ENCODE data around the gene ETV4.

ETV4 gene

DNA sequence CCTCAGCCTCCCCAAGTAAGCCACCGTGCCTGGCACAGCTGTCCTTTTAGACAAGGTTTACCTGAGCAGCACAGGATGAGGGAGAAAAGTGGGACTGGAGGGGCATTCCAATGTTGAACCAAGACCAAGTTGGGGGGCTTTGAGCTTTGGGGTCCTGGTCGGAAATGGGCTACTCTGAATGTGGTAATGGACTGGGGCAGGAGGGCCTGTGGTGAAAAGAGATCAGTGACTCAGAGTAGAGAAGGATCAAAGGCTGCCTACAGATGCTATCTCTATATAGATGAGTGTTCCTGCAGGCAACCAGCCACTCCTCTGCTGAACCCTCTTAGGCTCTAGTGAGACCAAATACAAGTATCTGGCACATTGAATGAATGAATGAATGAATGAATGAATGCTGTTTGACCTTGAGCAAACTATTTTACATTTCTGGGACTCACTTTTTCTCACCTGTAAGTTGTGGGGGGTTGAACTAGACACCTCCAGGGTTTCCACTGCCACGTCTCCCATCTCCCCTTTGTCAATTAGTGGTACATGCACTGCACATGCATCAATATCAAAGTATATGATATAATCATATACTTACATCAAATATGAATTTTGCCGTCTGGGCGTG lies 26.3 kb upstream of the ETV4 start:
- no peak for DNase-seq

DNA sequence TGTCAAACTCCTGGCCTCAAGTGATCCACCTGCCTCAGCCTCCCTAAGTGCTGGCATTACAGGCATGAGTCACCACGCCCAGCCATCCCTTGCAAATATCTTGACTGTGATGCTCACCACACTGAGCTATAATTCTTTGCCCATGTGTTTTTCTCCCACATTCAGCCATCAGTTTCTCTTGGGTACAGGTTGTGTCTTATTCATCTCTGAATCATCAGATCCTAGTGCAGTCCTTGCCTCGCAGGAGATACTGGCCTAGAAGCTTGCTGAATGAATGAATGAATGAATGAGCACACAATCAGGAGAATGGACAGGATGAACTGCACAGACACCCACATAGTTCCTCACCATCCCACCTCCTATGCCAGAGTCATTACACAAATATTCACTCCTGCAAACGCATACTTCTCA lies 24.4 kb upstream of the ETV4 start:
- DNase-seq = no peak

DNA sequence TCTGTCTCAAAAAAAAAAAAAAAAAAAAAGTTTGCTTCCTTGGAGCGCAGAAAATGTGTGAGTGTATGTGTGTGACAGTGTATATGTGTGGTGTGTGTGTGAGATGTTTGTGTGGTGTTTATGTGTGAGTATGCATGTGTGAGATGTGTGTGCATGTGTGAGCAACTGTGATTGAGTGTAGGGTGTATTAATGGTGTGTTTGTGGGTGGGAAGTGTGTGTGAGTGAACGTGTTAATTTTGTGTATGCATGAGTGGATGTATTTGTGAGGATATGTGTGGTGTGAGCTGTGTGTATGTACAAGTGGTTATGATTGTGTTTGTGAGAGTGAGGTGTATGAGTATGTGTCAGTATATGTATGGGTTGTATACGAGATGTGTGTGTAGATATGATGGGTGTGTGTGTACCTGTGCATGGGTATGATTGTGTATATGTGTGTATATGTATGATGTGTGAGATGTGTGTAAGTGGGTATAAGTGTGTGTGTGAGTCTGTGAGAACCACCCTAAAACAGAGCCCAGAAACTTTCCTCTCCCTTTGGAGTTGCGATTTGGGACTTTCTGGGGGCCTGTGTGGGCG lies 22.5 kb upstream of the ETV4 start:
- no peak for DNase-seq

DNA sequence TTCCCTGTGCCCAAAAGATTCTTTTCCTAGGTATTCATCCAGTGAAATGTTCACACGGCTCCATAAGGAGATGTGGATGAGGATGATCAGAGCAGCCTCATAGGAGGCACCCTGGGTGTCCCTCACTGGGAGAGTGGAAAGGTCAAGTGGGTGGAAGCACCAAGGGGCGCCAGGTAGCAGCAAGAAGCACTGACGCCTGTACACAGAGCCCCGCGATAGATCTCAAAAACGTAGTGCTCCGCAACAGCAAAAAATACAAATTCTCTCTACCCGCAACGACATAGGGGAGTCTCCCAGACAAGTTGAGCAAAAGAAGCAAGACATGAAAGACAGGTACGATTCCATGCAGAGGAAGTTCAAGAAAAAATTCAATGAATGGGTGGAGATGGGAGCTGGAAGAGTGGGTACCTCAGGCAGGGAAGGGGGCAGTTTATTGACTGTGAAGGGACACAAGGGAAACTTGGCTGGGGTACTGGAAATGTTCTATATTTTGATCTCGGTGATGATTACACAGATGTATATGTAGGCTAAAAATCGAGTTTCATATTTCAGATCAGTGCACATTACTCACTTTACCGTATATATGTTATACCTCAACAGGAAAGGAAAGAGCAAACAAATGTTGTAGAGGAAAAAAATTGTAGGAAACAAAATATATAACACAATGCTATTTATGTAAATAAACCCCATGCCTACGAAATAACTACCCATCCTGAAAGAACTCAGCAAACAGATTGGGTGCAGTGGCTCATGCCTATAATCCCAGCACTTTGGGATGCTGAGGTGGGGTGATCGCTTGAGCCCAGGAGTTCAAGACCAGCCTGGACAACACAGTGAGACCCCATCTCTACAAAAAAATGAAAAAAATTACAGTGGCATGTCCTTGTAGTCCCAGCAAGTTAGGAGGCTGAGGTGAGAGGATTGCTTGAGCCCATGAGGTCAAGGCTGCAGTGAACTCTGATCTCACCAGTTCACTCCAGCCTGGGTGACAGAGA lies 17.8 kb upstream of the ETV4 start:
- DNase-seq = no peak

DNA sequence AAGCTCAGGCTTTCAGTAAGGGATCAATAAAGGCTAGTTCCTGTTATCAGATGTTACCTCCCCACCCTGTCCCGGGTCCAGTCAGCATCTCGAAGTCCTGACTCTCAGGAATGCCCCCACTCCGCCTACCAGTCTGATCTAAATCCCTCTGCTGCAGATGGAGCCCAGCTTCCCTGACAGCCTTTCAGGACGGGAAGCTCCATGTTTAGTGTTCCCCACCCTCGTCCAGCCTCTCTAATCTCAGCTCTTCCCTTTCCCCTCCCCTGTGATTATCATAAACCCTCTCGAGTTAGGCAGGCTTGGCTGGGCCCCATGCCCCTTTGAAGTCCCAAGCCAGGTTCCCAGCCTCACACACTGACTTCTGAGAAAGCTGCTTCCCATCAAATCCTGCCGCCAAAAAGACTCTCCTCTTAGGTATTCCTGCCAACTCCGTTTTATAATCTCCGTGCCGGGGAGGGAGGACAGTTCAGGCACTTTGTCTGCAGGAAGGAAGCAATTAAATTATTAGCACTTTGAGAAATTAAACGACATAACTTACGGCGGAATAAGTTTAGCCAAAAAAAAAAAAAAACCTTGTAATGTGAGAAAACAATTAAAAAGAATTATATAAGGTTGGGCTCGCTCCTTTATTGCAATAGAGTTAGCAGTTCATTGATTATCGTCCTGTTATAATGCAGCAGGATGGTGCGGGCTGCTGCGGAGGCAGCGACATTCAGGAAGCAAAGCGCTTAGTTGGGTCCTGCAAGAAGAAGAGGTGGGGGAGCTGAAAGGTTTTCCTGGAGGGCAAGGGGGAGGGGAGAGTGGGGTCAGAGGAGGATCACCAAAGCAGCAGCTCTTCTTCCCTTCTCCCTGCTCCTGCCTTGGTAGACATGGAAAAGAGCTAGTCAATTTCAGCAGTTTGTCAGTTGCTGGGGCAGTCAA lies 16.8 kb upstream of the ETV4 start:
- no peak for DNase-seq

DNA sequence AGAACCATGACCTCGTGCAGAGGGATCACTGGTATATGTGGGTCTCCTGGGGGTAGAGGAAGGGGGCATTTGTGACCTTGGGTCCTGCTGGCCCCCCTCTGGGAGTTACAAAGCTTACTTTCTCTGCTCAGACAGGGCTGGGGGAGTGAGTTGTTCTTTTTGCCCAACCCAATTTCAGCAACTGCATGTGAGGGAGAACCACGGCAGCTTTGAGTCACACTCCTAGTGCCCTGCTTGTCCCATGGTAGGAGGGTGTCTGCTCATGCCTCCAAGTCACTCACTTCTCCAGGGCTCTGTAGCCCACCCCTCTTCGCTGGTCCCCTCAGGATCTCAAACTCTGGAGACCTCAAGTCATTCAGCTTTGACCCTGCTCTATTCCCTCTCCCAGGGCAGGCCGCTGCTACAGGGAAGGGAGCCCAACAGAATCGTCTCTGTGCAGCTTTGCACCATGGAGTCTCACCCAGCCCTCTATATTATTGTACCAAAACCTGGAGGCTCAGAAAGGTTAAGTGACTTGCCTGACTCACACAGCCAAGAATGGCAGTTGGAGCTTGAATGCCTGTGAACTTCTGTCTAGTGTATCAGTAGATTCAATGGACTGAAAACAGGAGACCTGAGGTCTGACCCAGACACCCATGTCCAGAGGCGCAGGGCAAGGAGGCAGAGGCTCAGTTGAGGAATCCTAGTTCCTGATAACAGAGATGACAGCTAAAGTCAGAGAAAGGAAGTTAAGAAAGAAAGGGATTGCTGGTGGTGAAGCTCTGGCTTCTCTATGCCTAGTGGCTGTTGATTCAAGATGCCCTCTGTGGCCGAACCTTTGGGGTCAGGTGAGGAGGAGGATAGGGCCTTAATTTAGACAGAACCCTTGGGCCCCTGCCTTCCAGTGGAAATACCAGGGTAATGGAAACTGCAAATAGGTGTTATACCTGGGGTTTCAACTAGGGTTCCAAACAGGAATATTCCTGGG lies 14.6 kb upstream of the ETV4 start:
- no peak for DNase-seq

DNA sequence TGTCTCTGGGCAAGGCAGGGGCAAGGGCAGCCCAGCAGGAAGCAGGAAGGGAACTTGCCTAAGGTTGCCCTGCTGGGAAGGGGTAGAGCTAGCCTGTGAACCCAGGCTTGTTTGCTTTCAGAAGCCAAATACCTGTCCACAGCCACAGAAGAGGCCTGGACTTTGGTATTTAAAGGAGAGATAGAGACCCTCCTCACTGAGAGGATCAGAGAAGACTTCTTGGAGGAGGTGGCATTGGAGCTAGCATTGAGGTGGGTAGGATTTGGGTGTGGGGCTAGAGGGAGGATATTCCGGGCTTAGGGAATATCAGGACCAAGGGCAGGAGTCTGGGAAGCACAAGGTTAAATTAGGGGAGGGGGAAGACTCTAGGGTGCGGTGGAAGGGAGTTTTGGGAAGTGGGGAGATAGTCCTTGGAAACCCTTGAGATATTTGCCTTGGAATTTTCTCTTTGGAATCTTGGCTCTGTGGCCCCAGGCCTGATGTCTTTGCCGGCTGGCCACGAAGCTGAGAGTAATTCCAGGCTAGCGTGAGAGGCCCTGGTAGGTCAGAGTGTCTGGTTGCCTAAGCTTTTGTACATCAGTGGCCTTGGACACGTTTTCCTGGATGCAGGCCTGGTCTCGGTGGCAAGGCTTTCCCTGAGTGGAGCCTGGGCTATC lies 13.1 kb upstream of the ETV4 start:
- no peak for DNase-seq

DNA sequence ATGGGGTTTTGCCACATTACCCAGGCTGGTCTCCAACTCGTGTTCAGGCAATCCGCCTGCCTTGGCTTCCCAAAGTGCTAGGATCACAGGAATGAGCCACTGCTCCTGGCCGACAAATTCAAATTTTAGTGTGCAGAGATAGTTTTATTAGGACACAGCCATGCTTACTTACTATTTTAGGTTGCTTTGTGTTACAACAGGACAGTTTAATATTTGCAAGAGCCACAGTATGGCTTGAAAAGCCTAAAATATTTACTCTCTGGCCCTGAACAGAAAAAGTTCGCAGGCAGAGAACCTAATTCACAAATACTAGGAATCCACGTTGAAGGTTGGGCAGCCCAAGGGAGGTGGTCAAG lies 12.6 kb upstream of the ETV4 start:
- DNase-seq = no peak

DNA sequence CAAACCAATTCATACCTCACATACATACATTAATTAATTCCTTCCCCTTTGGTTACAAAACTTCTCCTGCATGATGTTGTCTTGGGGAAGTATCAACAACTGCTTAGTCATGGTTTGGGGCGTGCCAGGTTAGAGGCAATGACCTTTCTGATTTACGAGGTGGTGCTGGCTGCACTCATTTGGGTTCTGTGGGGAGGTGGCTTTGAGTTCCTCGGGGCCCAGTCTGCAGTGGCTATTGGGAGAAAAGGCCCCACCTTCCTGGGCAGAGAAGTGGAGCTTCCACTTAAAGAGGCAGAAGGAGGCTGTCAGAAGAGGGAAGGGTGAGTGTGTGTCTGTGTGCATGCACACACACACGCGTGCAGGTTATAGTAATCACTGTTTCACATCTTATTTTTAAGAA lies 10.2 kb upstream of the ETV4 start:
- no peak for DNase-seq

DNA sequence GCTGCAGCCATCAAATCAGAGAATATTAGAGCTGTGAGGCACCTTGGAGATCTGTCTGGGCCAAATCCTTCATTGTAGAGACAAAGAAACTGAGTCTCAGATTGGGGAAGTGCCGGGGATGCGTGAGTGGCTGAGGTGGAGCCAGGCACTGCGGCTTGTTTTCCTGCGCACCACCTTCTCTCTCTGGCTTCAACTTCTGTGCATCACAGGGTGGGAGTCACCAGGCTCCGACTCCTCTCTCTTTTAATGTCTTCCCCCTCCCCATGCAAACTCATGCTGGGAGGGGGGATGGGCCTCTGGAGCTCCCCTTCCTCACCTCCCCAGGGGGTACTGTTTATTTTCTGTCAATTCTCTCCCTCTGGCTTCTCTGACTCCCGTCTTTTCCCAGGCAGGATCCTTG lies 8.7 kb upstream of the ETV4 start:
- no peak for DNase-seq

DNA sequence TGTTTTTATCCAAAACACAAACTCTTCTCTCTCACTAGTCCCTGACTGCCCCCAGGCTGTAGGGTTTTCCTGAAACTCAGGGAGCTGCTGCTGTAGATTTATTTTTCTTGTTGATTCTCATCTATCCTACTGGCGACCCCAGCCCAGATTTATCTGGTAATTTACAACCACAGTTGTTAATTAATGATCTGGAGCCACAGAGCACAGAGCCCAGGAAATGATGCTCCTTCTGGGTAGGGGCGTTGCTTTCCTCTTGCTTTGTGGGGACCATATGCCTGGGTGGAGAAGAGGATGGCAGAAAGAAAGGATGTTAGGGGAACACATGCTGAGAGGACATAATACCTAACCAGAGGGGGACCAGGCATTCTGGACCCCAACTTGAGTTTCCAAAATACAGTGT lies 7.4 kb upstream of the ETV4 start:
- no peak for DNase-seq

DNA sequence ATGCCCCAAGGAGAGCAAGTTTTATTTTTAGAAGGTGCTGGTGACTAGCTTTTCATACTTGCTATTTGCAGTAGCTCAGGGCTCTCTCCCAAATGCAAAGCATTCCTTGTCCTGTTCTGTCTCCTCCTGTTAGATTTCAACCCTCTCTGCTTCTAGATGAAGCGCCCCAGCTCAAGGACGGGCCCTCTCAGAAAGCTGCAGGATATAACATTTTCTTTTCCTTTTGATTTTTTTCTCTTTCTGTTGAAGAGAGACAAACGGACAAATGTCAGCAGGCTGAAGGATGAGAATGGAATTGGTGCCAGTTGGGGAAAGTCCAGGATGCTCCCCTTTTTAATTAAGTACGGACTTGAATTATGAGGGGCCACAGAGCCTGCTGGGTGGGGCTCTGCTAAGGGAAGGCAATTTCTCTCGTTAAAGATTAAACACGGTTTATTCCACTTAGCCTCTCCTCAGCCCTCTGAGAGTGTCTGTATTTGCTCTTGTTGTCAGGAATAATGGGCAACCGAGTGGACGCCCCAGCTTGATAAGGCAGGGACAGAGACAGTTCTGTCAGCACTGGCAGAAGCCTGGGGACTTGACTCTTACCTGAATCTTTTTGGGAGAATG lies 6.2 kb upstream of the ETV4 start:
- DNase-seq = no peak

DNA sequence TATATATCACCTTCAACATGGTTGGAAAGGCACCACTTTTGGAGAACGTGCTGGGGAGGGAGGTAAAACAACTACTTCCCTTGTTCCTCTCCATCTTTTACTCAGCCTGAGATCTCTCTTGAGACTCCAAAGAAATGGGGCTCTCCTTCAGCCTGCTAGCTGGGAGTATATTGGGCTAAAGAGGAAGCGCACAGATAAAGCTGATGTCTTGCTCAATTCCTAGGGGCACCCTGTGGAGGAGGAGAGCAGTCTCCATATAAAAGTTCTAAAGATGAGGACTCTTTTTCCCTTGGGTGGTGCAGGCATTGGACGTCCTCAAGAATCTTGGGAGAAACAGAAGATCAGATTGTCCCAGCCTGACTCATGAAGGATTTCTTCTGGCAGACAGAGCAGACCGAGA lies 4.6 kb upstream of the ETV4 start:
- no peak for DNase-seq

DNA sequence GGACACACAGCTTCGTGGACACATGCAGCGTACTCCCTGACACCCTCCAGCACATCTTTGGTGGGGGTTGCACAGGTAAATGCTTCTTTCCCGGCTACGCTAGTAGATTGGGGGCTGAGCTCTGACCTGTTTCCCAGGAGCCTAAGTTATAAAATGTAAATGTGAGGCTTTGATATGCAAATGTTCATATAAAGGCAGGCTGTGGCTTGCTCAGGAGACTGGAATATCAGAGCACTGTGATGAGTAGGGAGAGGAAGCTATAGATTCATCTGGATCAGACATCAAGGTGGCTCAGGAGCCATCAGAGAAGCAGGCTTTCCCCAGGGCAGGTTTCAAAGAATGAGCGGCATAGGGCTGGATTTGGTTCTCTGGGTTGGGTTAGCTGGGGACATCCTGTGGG lies 3.4 kb upstream of the ETV4 start:
- DNase-seq = no peak

DNA sequence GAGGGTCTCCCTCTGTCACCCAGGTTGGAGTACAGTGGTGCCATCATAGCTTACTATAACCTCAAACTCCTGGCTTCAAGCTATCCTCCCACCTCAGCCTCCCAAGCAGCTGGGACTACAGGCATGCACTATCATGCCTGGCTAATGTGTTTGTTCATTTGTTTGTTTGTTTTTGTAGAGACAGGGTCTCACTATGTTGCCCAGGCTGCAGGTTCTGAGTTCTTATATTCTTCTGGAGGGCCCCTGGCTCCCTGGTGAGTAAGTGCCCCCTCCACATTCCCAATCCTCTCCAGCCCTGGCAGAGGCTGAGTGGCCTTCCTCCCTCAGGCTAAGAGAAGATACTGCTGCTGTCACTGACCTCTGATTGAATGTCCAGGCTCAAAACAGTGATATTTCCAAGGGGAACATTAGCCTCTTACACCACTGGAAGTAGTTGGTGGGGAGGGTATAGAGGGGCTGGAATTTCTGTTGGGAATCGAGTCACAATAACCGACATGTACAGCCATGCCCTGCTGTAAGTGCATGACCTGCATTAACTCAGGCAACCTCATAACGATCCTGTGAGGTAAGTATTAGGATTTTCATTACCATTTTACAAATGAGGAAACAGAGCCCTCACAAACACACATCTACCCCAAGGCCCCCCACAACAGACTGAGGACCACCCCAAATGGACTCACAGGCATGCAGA lies 2.7 kb upstream of the ETV4 start:
- DNase-seq = no peak

DNA sequence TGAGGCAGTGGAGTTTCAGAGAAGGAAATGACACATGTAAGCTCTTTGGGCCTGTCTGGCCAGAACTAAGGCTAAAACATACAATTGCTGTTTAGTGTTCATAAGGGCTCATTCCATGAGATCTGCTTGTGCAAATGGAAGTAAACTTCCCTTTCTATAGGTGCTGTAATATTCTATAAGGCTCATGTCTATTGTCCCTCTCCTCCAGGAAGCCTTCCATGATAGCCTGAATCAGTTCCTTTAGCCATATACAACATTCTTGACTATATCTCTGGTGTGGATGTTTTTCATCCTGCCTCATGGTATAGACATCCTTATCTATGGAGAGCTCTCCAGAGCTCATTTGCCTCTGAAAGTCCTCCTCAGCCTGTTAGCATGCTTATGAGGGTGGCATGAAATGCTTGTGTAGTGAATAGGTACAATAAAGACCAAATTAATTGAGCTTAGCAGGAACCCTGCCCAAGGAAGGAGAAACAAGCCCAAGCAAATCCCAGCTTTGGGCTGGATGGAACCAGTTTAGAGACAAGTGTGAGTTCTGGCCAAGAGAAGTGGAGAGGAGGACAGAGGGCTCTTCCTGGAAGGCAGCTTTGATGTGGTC lies 1.6 kb upstream of the ETV4 start:
- no peak for DNase-seq

DNA sequence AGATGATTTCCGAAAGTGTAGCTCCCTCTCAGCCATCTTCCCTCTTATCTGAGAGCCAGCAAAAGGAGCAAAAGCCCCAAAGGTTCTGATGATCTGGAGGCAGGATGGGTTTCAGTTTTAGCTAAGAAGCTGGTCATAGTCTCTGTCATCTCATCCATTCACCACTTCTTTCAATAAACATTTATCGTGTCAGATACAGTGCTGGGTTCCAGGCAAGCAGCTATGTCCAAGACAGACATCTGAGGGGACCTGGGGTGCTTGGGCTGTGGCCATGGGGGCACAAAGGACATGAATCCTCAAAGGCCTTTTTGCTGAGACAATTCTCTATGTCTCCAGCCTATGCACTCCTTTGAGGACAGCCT lies 1.0 kb upstream of the ETV4 start:
- no peak for DNase-seq

DNA sequence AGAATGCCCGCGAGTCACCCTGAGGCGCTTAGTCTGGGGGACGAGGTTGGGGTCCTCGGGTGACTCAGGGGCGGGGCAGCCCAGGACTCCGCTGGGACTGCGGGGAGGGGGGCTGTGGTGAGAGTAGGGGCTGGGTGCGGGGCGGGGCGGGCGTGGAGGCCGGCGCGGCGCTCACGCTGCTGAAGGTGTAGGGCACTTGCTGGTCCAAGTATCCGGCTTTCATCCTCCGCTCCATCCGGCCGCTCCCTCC lies 832 bp downstream of the ETV4 start:
- peak in 1 of 2 experiments; percentile 32 for DNase-seq

DNA sequence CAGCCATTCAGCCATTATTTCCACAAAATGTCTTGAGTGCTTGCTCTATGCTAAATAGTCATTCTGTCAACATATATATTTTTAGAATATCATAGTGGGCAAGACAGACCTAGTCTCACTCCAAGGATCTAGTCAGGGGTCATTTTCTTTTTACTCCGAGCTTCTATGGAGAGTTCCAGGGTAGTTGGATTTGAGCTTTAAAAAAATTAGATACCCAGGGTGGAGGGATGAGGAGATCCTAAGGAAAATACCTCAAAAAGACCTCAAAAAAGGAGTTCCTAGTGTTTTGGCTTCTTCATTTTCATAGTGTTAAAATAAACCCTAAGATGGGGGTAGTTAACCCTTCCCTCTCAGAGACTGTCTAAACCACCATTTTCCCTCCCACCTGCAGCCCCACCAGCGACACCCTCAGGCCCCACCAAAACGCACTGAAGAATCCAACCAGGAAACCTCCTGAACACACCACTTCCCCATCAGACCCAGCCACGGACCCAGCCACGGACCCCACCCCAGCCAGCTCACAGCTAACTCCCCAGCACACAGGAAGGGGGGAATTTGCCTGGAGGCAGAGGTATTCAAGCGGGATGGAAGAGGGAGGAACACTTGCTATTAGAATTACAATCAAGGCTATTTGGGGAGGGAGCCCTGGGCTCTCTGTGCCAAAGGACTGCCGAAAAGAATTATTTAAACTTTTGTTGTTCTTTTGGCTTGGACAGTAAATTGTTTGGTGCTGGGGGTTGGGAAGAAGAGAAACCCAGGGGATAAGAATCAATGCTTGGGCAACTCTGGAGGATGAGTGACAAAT lies 2.2 kb downstream of the ETV4 start:
- no peak for DNase-seq

Data from activated CD4-positive, alpha-beta T cell treated with anti-CD3 and anti-CD28 coated beads, Interleukin-2, amount 50 U/mL, for 48 hours (primary cell).